Forelimb muscle (tissue), 1 donor: ENCODE data around the gene PKP1. TPM values are rescaled to one million over a fixed set of nuclear protein-coding genes. Genes with fewer than 3 reads are reported as not detected.
"Not testable (repeated sequence)": the region's sequence is repeated elsewhere in the genome, so short reads cannot be mapped to it uniquely, and the experiment has no call there.

ENCODE experiments used
- DNase-seq: peaks from one replicate; pipeline ENCODE4 v3.0.0-alpha.2; 2013; ENCODE audit warnings: low read depth
- polyA plus RNA-seq: library from polyadenylated mRNA; unstranded; fragments of 120-200 nt; gene quantifications from one replicate; pipeline ENCODE4 v1.2.1, GENCODE V29; 2013; ENCODE audit not compliant: insufficient read length

The PKP1 gene, protein sequence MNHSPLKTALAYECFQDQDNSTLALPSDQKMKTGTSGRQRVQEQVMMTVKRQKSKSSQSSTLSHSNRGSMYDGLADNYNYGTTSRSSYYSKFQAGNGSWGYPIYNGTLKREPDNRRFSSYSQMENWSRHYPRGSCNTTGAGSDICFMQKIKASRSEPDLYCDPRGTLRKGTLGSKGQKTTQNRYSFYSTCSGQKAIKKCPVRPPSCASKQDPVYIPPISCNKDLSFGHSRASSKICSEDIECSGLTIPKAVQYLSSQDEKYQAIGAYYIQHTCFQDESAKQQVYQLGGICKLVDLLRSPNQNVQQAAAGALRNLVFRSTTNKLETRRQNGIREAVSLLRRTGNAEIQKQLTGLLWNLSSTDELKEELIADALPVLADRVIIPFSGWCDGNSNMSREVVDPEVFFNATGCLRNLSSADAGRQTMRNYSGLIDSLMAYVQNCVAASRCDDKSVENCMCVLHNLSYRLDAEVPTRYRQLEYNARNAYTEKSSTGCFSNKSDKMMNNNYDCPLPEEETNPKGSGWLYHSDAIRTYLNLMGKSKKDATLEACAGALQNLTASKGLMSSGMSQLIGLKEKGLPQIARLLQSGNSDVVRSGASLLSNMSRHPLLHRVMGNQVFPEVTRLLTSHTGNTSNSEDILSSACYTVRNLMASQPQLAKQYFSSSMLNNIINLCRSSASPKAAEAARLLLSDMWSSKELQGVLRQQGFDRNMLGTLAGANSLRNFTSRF
- 4.6 TPM for polyA plus RNA-seq

DNA sequence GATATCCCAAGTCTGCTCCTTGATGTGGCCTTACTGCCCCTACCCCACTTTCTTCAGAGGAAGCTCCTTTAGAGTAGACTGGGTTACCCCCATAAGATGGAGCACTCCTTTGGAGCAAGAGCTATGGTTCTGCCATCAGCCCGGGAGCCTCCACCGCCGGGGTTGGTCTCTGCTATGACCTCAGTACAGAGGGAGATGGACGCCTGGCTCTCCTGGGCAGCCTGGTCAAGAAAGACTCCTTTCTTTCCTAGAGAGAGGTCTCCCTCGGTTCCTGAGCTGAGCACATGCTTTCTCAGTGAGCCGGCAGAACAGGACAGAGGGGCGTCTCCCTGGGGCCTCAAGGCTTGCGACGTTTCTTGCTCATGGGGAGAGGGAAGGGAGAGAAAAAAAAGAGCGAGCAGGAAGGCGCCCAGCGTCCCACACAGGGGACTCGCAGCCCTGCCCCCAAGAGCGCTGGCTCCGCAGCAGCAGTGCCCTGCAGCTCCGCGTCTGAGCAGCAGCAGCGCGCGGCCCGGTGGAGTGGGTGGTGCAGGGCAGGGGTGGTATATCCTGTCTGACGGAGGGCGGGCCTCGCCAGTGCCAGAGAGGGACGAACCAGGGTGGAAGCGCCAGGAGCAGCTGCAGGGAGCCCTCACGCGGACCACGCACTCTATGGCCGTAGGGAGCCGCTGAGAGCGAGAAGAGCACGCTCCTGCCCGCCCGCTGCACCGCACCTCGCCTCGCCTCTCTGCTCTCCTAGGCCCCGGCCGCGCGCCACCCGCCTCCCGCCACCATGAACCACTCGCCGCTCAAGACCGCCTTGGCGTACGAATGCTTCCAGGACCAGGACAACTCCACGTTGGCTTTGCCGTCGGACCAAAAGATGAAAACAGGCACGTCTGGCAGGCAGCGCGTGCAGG lies at the start of gene PKP1:
PKP1 (plus strand) TSS at position 576 of the 899 bp plus-strand sequence; CDS start at position 773, 197 bp downstream.
- DNase-seq: no peak

DNA sequence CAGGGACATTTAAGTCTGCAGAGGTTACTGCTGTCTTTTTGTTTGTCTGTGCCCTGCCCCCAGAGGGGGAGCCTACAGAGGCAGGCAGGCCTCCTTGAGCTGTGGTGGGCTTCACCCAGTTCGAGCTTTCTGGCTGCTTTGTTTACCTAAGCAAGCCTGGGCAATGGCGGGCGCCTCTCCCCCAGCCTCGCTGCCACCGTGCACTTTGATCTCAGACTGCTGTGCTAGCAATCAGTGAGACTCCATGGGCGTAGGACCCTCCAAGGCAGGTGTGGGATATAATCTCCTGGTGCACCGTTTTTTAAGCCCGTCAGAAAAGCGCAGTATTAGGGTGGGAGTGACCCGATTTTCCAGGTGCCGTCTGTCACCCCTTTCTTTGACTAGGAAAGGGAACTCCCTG lies 43.7 kb upstream of the PKP1 start:
- not testable (repeated sequence) for DNase-seq

- DNase-seq: no peak
Observed at GRCh38 chr1:201240171-201240570, 43.1 kb upstream of the PKP1 start.

GRCh38 chr1:201241736-201242135 lies 41.6 kb upstream of the PKP1 start:
- DNase-seq: no peak

- DNase-seq: no peak
Observed at GRCh38 chr1:201245082-201245481, 38.2 kb upstream of the PKP1 start.

DNA sequence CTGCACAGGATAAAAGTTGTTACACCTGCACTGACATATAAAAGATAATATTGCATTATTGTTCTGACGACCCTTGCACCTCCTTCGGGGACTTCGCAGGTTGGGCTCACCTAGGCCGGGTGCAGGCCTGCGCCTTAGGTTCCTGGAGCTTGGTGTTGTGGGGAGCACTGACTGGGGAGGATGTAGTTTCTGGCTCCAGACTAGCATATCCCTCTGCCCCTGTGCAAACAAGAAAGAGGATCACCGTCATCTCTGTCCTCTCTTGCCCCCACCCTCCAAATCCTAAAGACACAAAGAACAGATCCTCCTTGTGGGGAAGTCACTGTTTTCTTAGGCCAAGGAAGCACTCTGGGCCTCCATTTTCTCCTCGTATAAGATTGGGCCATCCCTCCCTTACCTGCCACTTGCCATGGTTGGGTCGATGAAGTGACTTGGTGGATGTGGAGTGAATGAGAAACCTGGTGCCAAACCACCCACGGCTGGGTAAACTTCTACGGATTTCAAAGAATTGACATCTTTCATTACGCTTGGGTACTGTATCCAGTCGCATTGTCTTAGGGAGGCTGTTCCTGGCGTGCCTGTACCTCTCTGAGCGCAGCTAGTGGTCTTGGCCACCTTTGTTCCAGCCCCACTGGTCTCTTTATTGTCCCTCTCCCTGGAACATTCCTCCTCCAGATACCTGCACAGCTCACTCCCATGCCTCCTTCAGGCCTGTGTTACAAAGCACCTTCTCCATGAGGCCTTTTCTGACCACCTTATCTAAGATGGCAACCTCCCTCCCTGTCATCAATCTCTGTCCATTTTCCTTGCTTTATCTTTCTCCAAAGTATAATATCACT lies 34.4 kb upstream of the PKP1 start:
- DNase-seq: no peak

- DNase-seq: no peak
Observed at GRCh38 chr1:201250326-201251011, 32.8 kb upstream of the PKP1 start.

DNA sequence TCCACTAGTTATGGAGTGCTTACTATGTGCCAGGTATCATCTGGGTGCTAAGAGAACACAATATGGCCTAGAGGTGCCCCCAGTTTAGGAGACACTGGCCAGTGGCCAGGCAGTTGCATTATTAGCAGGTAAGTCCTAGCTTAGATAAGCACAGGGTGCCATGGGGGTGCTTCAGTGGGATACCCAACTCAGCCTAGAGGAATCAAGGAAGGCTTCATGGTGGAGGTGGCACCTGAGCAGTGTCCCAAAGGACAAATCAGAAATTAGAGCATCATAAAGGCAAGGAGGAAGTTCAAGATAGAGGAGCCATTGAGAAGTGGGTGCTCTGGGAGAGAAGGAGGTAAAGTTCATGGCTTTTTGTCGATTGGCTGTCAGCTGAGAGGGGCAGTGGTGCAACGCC lies 31.9 kb upstream of the PKP1 start:
- no peak for DNase-seq

GRCh38 chr1:201251851-201252430 lies 31.4 kb upstream of the PKP1 start:
- DNase-seq: no peak

- DNase-seq: no peak
Observed at GRCh38 chr1:201252944-201253371, 30.3 kb upstream of the PKP1 start.

GRCh38 chr1:201253411-201253810 lies 29.9 kb upstream of the PKP1 start:
- no peak for DNase-seq

GRCh38 chr1:201253906-201254624 lies 29.2 kb upstream of the PKP1 start:
- DNase-seq: no peak

- no peak for DNase-seq
Observed at GRCh38 chr1:201254625-201255478, 28.5 kb upstream of the PKP1 start.

GRCh38 chr1:201255479-201256362 lies 27.6 kb upstream of the PKP1 start:
- no peak for DNase-seq

DNA sequence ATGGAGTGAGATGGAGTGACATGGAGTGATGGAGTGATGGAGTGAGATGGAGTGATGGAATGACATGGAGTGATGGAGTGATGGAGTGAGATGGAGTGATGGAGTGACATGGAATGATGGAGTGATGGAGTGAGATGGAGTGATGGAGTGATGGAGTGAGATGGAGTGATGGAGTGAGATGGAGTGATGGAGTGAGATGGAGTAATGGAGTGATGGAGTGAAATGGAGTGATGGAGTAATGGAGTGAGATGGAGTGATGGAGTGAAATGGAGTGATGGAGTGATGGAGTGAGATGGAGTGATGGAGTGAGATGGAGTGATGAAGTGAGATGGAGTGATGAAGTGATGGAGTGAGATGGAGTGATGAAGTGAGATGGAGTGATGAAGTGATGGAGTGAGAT lies 25.2 kb upstream of the PKP1 start:
- DNase-seq: not testable (repeated sequence)

GRCh38 chr1:201258763-201259230 lies 24.5 kb upstream of the PKP1 start:
- no peak for DNase-seq
